Measurements from ENCODE around the gene ZNF160.

DNA sequence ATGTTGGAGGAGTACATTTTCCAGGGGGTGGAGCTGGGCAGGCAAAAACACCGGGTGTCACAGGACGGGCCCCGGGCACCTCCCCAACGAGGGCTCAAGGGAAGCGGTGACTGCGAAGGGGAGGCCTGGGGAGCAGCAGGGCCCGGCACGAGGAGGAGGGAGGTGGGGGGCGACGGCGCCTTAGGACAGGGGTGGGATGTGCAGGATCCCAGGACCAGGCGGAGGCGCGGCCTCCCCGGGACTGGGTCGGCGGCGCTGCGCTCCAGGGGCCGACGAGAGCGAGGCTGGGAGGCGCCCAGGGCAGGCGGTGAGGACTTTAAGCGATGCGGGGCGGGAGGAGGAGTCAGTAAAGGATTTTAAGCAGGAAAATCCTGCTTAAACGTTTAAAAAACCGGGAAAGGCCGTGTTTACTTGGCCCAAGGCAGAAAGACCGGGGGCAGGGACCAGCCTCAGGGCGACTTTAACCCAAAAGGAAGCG, 427 bp downstream of the ZNF160 start:
- TF ChIP-seq EP300 (IDR thresholded peaks at IDR 0.05): no peak
- TF ChIP-seq CTCF (IDR thresholded peaks at IDR 0.05): no peak
- TF ChIP-seq POLR2A (IDR thresholded peaks at IDR 0.05): no peak
- TF ChIP-seq POLR2AphosphoS5 (IDR thresholded peaks at IDR 0.05): no peak

Measured in sigmoid colon (tissue), 4 donors.